Measurements from ENCODE around the gene KLC3. TPM values are rescaled to one million over a fixed set of nuclear protein-coding genes. Genes with fewer than 3 reads are reported as not detected.

The KLC3 gene
- polyA plus RNA-seq, 1 of the 3 experiments (the other 2 are of a cell fraction) = 1.2 TPM

GRCh38 chr19:45354241-45354842 lies 13.8 kb downstream of the KLC3 start:
- Histone ChIP-seq H3K4me2 (no peak overlapping the region), H3K9me3 (no peaks in the 10 kb centered on the region), H3F3A (replicated peaks; ENCODE audit: insufficient read depth) (peaks cover 3% of the 10 kb centered on the region), H3K4me3 (ENCODE audit: low read depth in 2 of 2, low read length in 1 of 2) (no peak overlapping the region), H3K9ac (no peak overlapping the region), H3K4me1 (ENCODE audit: control insufficient read depth in 1 of 2, insufficient read depth in 2 of 2, low read depth in 1 of 2, low read length in 1 of 2) (no peaks in the 10 kb centered on the region), H3K9me2 (no peaks in the 10 kb centered on the region), H3K36me3 (replicated peaks in 1 of 2; ENCODE audit: control insufficient read depth in 1 of 2, insufficient read depth in 2 of 2, low read length in 1 of 2) (peaks cover 14 to 53% of the 10 kb centered on the region in 2 experiments), H3K27me3 (ENCODE audit: insufficient read depth) (no peaks in the 10 kb centered on the region), H3K27ac (ENCODE audit: low read depth in 2 of 2, low read length in 1 of 2) (no peak overlapping the region), H4K20me1 (ENCODE audit: insufficient read depth) (no peaks in the 10 kb centered on the region), H3K79me2 (ENCODE audit: insufficient read depth) (no peaks in the 10 kb centered on the region), H2AFZ (ENCODE audit: low read depth) (no peak overlapping the region)
- no peak for TF ChIP-seq FOXJ3 (CRISPR knock-in tag; IDR thresholded peaks at IDR 0.05)
- TF ChIP-seq PBX3 (IDR thresholded peaks at IDR 0.05) = no peak
- TF ChIP-seq FOSL2 (IDR thresholded peaks at IDR 0.05; ENCODE audit: borderline replicate concordance, low read depth) = no peak
- TF ChIP-seq EZH2phosphoT487 (IDR thresholded peaks at IDR 0.05; ENCODE audit: borderline replicate concordance, low read depth) = no peak
- no peak for TF ChIP-seq SMC3 (IDR thresholded peaks at IDR 0.05; ENCODE audit: low read depth, low read length)
- TF ChIP-seq USF1 (IDR thresholded peaks at IDR 0.05; ENCODE audit: borderline replicate concordance, low read depth) = no peak
- no peak for TF ChIP-seq FOXM1 (IDR thresholded peaks at IDR 0.05; ENCODE audit: low read depth)
- no peak for TF ChIP-seq TAF1 (IDR thresholded peaks at IDR 0.05; ENCODE audit: borderline replicate concordance, low read depth, low read length)
- no peak for TF ChIP-seq NFIC (IDR thresholded peaks at IDR 0.05; ENCODE audit: borderline replicate concordance)
- CTCF ChIA-PET = interaction anchor here (0.6 to 5.1 kb wide), 3 partner anchors 16 to 134 kb away, joined by 3 to 30 read pairs (median 5); no protein-coding TSS in a partner anchor
- DNase-seq = no peak
- WGBS (ENCODE audit: low lambda C conversion rate) = 92% methylated on average over 7 of the region's 11 CpGs
- POLR2A ChIA-PET = no interaction called here

GRCh38 chr19:45355402-45355801 lies 14.9 kb downstream of the KLC3 start:
- Histone ChIP-seq H3K9me3 (no peaks in the 10 kb centered on the region), H3K27me3 (ENCODE audit: insufficient read depth) (no peaks in the 10 kb centered on the region), H3K9me2 (no peaks in the 10 kb centered on the region), H3K36me3 (replicated peaks in 1 of 2; ENCODE audit: control insufficient read depth in 1 of 2, insufficient read depth in 2 of 2, low read length in 1 of 2) (peaks cover 14 to 52% of the 10 kb centered on the region in 2 experiments), H3K27ac (ENCODE audit: low read depth in 2 of 2, low read length in 1 of 2) (no peak overlapping the region), H3K4me1 (ENCODE audit: control insufficient read depth in 1 of 2, insufficient read depth in 2 of 2, low read depth in 1 of 2, low read length in 1 of 2) (no peaks in the 10 kb centered on the region), H3F3A (replicated peaks; ENCODE audit: insufficient read depth) (no peaks in the 10 kb centered on the region), H3K79me2 (ENCODE audit: insufficient read depth) (no peaks in the 10 kb centered on the region), H2AFZ (ENCODE audit: low read depth) (no peak overlapping the region), H3K4me3 (ENCODE audit: low read depth in 2 of 2, low read length in 1 of 2) (no peak overlapping the region), H4K20me1 (ENCODE audit: insufficient read depth) (no peaks in the 10 kb centered on the region), H3K4me2 (no peak overlapping the region), H3K9ac (no peak overlapping the region)
- WGBS (ENCODE audit: low lambda C conversion rate) = 96% methylated on average over 7 of the region's 9 CpGs
- ChIA-PET CTCF (interaction anchor here (0.7 to 1.6 kb wide), 2 partner anchors 17 to 173 kb away, joined by 3 to 5 read pairs; no protein-coding TSS in a partner anchor), POLR2A (no interaction called here)
- no peak for DNase-seq
- TF ChIP-seq TCF12 (IDR thresholded peaks at IDR 0.05) (no peak), MXI1 (IDR thresholded peaks at IDR 0.05; ENCODE audit: low read depth, low read length) (no peak), RCOR1 (IDR thresholded peaks at IDR 0.05; ENCODE audit: low read length) (no peak), ELF1 (IDR thresholded peaks at IDR 0.05) (no peak), FOXM1 (IDR thresholded peaks at IDR 0.05; ENCODE audit: low read depth) (no peak), USF2 (IDR thresholded peaks at IDR 0.05; ENCODE audit: borderline replicate concordance, low read depth, low read length) (no peak), GABPA (IDR thresholded peaks at IDR 0.05; ENCODE audit: low read depth) (no peak), FOXJ3 (CRISPR knock-in tag; IDR thresholded peaks at IDR 0.05) (no peak), TEAD4 (IDR thresholded peaks at IDR 0.05; ENCODE audit: borderline replicate concordance, insufficient read depth) (no peak), YY1 (IDR thresholded peaks at IDR 0.05; ENCODE audit: low read depth) (no peak)
- TF ChIP-seq, protein P1, sequence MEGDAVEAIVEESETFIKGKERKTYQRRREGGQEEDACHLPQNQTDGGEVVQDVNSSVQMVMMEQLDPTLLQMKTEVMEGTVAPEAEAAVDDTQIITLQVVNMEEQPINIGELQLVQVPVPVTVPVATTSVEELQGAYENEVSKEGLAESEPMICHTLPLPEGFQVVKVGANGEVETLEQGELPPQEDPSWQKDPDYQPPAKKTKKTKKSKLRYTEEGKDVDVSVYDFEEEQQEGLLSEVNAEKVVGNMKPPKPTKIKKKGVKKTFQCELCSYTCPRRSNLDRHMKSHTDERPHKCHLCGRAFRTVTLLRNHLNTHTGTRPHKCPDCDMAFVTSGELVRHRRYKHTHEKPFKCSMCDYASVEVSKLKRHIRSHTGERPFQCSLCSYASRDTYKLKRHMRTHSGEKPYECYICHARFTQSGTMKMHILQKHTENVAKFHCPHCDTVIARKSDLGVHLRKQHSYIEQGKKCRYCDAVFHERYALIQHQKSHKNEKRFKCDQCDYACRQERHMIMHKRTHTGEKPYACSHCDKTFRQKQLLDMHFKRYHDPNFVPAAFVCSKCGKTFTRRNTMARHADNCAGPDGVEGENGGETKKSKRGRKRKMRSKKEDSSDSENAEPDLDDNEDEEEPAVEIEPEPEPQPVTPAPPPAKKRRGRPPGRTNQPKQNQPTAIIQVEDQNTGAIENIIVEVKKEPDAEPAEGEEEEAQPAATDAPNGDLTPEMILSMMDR (IDR thresholded peaks at IDR 0.05) = no peak
- TF ChIP-seq, protein P2, sequence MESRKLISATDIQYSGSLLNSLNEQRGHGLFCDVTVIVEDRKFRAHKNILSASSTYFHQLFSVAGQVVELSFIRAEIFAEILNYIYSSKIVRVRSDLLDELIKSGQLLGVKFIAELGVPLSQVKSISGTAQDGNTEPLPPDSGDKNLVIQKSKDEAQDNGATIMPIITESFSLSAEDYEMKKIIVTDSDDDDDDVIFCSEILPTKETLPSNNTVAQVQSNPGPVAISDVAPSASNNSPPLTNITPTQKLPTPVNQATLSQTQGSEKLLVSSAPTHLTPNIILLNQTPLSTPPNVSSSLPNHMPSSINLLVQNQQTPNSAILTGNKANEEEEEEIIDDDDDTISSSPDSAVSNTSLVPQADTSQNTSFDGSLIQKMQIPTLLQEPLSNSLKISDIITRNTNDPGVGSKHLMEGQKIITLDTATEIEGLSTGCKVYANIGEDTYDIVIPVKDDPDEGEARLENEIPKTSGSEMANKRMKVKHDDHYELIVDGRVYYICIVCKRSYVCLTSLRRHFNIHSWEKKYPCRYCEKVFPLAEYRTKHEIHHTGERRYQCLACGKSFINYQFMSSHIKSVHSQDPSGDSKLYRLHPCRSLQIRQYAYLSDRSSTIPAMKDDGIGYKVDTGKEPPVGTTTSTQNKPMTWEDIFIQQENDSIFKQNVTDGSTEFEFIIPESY (IDR thresholded peaks at IDR 0.05; ENCODE audit: borderline replicate concordance, low read depth) = no peak
- TF ChIP-seq, protein P3, sequence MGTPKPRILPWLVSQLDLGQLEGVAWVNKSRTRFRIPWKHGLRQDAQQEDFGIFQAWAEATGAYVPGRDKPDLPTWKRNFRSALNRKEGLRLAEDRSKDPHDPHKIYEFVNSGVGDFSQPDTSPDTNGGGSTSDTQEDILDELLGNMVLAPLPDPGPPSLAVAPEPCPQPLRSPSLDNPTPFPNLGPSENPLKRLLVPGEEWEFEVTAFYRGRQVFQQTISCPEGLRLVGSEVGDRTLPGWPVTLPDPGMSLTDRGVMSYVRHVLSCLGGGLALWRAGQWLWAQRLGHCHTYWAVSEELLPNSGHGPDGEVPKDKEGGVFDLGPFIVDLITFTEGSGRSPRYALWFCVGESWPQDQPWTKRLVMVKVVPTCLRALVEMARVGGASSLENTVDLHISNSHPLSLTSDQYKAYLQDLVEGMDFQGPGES (IDR thresholded peaks at IDR 0.05; ENCODE audit: low read depth, low read length) = no peak

Measured in SK-N-SH (cell line).